Measurements from ENCODE around the gene HYAL3. TPM values are rescaled to one million over a fixed set of nuclear protein-coding genes. Genes with fewer than 3 reads are reported as not detected.

Gene HYAL3
- total RNA-seq, 1 experiment from 2014 or later, result 10.3 TPM

DNA sequence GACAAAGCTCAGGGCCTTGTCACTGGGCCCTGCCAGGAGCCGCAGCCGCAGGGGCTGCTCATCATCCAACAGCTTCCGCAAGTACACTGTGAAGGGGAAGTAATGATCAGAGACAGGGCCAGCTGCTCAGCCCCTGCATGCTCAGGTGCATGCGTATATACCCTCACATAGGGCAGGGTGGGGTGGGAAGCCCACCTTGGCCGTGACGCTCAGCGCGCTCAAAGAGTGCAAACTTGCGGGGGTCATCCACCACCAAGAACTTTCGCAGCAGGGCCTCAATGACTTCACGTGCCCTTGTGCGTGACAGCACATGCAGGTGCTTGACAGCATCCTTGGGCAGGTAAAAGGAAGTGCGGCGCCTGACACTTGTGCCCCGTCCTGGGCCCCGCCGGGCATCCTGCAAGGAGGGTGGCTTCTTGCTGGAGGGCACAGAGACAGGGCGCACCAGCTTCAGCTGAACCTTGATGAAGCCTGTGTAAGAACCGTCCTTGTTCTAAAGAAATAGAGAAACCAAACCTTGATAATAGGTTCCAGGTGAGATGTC is 32.2 kb upstream of the HYAL3 start:
- Histone ChIP-seq H3K4me1 (ENCODE audit: control insufficient read depth in 1 of 2, insufficient read depth in 2 of 2, low read length in 2 of 2) (peaks cover 18 to 36% of the 10 kb centered on the region in 2 experiments), H2AFZ (ENCODE audit: low read depth, low read length, poor library complexity, severe bottlenecking) (no peak overlapping the region), H3K79me2 (ENCODE audit: insufficient read depth, low read length) (peaks cover 75% of the 10 kb centered on the region), H3K4me3 (replicated peaks in 1 of 2; ENCODE audit: low read depth in 1 of 2, low read length in 2 of 2) (no peak overlapping the region), H3K9ac (ENCODE audit: low read length) (no peak overlapping the region), H3K36me3 (ENCODE audit: control insufficient read depth in 1 of 2, insufficient read depth in 2 of 2, low read length in 2 of 2) (peaks cover 30 to 37% of the 10 kb centered on the region in 2 experiments; a peak in 3 of 4 replicates), H3K9me3 (ENCODE audit: control insufficient read depth in 1 of 2, insufficient read depth in 1 of 2, low read depth in 1 of 2, low read length in 2 of 2) (no peaks in the 10 kb centered on the region), H4K20me1 (ENCODE audit: insufficient read depth) (no peaks in the 10 kb centered on the region; the same call in 1 of the 2 replicates), H3K27ac (ENCODE audit: low read depth, low read length) (no peak overlapping the region), H3K9me2 (ENCODE audit: insufficient read depth) (no peaks in the 10 kb centered on the region), H3K27me3 (ENCODE audit: insufficient read depth, low read length) (no peaks in the 10 kb centered on the region), H3K4me2 (ENCODE audit: low read length) (no peak overlapping the region)
- ChIA-PET CTCF (no interaction called here), RAD21 (ENCODE audit: low non-redundant PET in 1 of 2, low total read pairs in 2 of 2, uncharacterized antibody in 2 of 2, unreplicated experiment in 2 of 2) (no interaction called here), POLR2A (no interaction called here)
- intact Hi-C loops (cut with micrococcal nuclease), result no loop called here
- BruUV-seq (replicated peaks), result no TSS peak
- no peak for TF ChIP-seq SP1 (IDR thresholded peaks at IDR 0.05; ENCODE audit: low read depth)
- no peak for TF ChIP-seq ELF1 (IDR thresholded peaks at IDR 0.05; ENCODE audit: borderline replicate concordance, low read depth)
- TF ChIP-seq EGR1 (IDR thresholded peaks at IDR 0.05; ENCODE audit: low read depth), result no peak
- no peak for TF ChIP-seq RAD21 (IDR thresholded peaks at IDR 0.05; ENCODE audit: low read depth)
- no peak for TF ChIP-seq SRF (IDR thresholded peaks at IDR 0.05; ENCODE audit: low read depth)
- TF ChIP-seq, protein P1, sequence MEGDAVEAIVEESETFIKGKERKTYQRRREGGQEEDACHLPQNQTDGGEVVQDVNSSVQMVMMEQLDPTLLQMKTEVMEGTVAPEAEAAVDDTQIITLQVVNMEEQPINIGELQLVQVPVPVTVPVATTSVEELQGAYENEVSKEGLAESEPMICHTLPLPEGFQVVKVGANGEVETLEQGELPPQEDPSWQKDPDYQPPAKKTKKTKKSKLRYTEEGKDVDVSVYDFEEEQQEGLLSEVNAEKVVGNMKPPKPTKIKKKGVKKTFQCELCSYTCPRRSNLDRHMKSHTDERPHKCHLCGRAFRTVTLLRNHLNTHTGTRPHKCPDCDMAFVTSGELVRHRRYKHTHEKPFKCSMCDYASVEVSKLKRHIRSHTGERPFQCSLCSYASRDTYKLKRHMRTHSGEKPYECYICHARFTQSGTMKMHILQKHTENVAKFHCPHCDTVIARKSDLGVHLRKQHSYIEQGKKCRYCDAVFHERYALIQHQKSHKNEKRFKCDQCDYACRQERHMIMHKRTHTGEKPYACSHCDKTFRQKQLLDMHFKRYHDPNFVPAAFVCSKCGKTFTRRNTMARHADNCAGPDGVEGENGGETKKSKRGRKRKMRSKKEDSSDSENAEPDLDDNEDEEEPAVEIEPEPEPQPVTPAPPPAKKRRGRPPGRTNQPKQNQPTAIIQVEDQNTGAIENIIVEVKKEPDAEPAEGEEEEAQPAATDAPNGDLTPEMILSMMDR (IDR thresholded peaks at IDR 0.05 in 2 of 3, conservative IDR thresholded peaks at IDR 0.05 in 1 of 3; ENCODE audit: borderline replicate concordance in 1 of 3, insufficient read depth in 1 of 3, low read depth in 2 of 3, low read length in 2 of 3), result no peak
- no peak for TF ChIP-seq ZNF274 (IDR thresholded peaks at IDR 0.05; ENCODE audit: low read depth, low read length)
- TF ChIP-seq, protein P2, sequence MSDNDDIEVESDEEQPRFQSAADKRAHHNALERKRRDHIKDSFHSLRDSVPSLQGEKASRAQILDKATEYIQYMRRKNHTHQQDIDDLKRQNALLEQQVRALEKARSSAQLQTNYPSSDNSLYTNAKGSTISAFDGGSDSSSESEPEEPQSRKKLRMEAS (IDR thresholded peaks at IDR 0.05), result no peak
- no peak for TF ChIP-seq EZH2phosphoT487 (IDR thresholded peaks at IDR 0.05; ENCODE audit: borderline replicate concordance)
- TF ChIP-seq, protein P3, sequence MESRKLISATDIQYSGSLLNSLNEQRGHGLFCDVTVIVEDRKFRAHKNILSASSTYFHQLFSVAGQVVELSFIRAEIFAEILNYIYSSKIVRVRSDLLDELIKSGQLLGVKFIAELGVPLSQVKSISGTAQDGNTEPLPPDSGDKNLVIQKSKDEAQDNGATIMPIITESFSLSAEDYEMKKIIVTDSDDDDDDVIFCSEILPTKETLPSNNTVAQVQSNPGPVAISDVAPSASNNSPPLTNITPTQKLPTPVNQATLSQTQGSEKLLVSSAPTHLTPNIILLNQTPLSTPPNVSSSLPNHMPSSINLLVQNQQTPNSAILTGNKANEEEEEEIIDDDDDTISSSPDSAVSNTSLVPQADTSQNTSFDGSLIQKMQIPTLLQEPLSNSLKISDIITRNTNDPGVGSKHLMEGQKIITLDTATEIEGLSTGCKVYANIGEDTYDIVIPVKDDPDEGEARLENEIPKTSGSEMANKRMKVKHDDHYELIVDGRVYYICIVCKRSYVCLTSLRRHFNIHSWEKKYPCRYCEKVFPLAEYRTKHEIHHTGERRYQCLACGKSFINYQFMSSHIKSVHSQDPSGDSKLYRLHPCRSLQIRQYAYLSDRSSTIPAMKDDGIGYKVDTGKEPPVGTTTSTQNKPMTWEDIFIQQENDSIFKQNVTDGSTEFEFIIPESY (IDR thresholded peaks at IDR 0.05; ENCODE audit: extremely low read depth, insufficient replicate concordance, low read length), result no peak
- no peak for TF ChIP-seq CBX3 (IDR thresholded peaks at IDR 0.05; ENCODE audit: low read depth)
- TF ChIP-seq CEBPB (IDR thresholded peaks at IDR 0.05; ENCODE audit: low read depth), result no peak
- no peak for TF ChIP-seq POLR2A (IDR thresholded peaks at IDR 0.05; ENCODE audit: borderline replicate concordance, extremely low read depth, insufficient read depth, insufficient read length)
- TF ChIP-seq, protein P4, sequence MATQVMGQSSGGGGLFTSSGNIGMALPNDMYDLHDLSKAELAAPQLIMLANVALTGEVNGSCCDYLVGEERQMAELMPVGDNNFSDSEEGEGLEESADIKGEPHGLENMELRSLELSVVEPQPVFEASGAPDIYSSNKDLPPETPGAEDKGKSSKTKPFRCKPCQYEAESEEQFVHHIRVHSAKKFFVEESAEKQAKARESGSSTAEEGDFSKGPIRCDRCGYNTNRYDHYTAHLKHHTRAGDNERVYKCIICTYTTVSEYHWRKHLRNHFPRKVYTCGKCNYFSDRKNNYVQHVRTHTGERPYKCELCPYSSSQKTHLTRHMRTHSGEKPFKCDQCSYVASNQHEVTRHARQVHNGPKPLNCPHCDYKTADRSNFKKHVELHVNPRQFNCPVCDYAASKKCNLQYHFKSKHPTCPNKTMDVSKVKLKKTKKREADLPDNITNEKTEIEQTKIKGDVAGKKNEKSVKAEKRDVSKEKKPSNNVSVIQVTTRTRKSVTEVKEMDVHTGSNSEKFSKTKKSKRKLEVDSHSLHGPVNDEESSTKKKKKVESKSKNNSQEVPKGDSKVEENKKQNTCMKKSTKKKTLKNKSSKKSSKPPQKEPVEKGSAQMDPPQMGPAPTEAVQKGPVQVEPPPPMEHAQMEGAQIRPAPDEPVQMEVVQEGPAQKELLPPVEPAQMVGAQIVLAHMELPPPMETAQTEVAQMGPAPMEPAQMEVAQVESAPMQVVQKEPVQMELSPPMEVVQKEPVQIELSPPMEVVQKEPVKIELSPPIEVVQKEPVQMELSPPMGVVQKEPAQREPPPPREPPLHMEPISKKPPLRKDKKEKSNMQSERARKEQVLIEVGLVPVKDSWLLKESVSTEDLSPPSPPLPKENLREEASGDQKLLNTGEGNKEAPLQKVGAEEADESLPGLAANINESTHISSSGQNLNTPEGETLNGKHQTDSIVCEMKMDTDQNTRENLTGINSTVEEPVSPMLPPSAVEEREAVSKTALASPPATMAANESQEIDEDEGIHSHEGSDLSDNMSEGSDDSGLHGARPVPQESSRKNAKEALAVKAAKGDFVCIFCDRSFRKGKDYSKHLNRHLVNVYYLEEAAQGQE (IDR thresholded peaks at IDR 0.05; ENCODE audit: low read depth), result no peak
- TF ChIP-seq SIN3A (IDR thresholded peaks at IDR 0.05; ENCODE audit: low read depth), result no peak
- no peak for TF ChIP-seq POLR2AphosphoS5 (IDR thresholded peaks at IDR 0.05; ENCODE audit: low read depth, low read length)
- ATAC-seq, result no peak
- no peak for DNase-seq (ENCODE audit: low read depth, low spot score)

Data from HCT116 (cell line).